ENCODE measurements around the gene NINJ1. TPM values are rescaled to one million over a fixed set of nuclear protein-coding genes. Genes with fewer than 3 reads are reported as not detected.
"Not testable (repeated sequence)": the region's sequence is repeated elsewhere in the genome, so short reads cannot be mapped to it uniquely, and the experiment has no call there.

NINJ1 gene
- total RNA-seq, 1 donor from 2014 or later: 46.4 TPM

DNA sequence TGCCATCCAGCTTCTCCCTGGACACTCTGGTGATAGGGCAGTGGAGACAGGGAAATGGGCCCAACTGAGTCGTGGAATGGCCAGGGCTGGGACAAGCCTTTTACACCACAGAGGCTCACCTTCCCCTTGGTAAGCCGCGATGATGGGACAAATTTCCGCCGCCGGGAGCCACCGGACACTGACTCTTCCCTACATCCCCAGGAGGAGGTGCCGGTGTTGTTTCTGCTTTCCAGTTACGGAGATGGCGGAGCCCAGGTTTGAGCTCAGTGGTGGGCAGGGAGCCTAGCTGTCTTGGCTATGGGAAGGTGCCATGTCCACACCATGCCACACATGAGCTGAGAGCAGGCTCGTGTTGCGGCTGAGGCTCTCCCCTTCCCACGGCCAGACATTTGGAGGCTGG lies 30.0 kb upstream of the NINJ1 start:
- DNase-seq (ENCODE audit: low spot score): no peak
- intact Hi-C loops (cut with DNase I): no loop called here

GRCh38 chr9:93161786-93162562 lies 27.9 kb upstream of the NINJ1 start:
- DNase-seq (ENCODE audit: low spot score): no peak
- intact Hi-C loops (cut with DNase I): loop anchor here (2.0 kb wide), 1 partner anchor 143 kb away; no protein-coding TSS in a partner anchor

DNA sequence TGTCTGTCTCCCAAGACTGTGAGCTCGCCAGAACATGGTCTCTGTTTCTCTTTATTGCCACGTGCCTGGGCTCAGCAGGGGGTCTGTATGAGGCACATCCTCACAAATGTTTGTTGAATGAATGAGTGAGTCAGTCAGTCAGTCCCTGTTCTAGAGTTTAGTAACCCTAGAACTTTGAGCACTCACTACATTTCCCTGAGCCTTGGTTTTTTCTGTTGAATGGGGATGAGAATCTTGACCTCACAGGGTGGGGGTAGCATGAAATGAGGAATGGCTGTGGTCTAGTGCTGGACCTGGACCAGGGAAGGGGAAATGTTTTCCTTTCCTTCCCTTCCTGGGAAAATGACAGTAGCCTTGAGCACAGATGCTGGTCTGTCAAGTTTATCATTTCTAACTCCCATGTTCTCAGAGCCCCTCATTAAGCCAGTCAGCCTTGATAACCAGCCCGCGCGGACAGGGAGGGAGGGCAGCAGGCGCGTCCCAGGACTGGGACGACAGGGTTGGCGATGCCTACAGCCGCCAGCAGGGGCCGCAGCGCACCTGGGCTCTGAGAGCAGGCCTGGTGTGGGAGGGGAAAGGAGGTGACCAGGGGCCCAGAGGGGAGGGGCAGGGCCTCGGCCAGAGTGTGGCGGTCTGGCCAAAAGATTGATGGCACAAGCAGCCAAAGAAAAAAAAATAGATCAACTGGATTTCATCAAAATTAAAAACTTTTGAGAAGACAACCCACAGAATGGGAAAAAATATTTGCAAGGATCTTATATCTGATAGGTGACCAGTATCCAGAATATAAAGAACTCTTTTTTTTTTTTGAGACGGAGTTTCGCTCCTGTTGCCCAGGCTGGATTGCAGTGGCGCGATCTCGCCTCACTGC lies 25.8 kb upstream of the NINJ1 start:
- intact Hi-C loops (cut with DNase I): loop anchor here (2.0 kb wide), 1 partner anchor 145 kb away; no protein-coding TSS in a partner anchor
- DNase-seq (ENCODE audit: low spot score): peak; percentile 95

DNA sequence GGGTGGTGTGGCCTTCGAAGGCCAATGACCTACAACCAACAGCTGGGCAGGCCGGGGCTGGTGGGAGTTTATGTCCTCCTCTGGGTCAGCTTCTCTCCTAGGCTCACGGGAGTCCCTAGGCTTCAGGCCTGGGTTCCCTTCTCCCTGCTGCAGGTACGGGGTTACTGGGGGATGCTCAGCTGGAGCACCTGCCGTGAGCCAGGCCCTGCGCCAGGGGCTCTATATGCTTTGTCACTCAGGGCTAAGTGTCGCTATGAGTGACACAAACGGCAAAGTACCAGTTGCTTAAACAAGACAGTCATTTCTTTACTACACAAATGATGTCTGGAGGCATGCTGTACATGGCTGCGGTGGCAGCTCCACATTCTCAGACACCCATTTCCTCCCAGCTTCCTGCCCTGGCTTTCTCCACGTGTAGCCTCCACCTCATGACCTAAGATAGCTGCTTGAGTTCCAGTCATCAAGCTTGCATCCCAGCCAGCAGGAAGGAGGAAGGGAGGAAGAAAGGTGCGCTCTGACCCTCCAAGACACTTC lies 22.5 kb upstream of the NINJ1 start:
- DNase-seq (ENCODE audit: low spot score): no peak
- intact Hi-C loops (cut with DNase I): no loop called here

DNA sequence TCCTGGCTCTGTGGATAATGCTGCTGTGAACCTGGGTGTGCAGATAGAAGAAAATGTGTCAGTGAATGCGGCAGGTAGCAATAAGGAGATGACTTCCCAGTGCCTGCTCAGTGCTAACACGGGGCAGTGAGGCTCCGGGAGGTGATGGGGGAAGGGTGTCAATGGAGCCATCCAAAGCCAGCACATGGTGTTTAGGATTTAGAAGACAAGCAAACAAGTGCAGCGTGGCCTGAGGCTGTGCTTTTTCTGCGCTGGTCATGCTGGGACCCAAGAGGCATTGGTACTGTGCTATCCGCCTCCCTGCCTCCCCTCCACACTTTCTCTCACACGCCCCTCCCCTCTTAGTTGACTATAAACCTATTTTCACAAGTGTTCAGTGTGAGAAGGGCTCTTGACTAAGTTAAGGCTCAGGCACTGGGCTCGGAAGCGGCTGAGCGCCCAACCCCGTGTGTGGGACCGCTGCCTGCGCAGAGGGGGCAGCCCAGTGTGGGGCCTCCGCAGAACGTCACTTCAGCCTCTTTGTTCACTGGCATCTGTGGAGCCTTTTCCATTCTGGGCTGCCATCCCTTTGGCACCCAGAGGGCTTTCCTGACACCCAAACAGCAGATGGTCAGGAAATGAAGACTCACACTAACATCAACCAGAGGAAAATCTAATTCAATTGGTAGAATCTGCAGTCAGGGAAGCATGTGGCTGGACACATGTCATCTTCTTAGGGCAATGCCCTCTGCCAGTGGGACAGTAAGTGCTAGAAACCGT lies 21.8 kb upstream of the NINJ1 start:
- intact Hi-C loops (cut with DNase I): no loop called here
- no peak for DNase-seq (ENCODE audit: low spot score)

- no peak for DNase-seq (ENCODE audit: low spot score)
- intact Hi-C loops (cut with DNase I): no loop called here
Measured at GRCh38 chr9:93154293-93154903, 20.3 kb upstream of the NINJ1 start.

DNA sequence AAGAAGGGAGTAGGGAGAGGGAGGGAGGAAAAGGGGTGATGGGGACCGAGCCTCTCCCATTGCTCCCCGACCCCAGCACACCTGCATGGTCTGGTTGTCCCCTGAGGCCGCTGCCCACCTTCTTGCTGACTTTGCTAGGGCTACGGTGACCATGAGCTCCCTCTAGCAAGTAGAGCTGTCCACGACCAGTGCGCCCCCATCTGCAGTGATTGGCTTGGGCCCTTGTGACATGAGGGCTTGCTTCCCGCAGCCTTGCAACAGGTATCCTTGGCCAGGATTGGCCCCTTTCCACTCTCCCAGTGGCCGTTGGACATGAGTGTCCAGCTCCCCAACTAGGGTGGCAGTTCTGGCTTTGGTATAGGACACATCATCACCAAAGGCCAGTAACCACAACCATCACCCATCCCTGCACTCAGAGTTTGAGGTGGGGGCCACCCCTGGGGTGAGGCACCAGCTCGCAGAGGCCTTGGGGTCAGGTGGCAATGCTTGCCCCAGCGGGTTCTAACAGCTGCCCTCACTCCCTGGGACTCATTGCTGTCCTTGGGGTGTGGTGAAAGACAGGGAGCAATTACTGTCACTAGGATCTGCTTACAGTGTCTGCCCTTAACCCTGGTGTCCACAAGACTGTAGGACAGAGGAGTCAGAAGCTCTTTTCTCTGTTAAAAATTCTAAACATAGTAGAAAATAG lies 17.2 kb upstream of the NINJ1 start:
- intact Hi-C loops (cut with DNase I): no loop called here
- DNase-seq (ENCODE audit: low spot score): no peak

GRCh38 chr9:93149361-93149760 lies 15.3 kb upstream of the NINJ1 start:
- DNase-seq (ENCODE audit: low spot score): no peak
- intact Hi-C loops (cut with DNase I): no loop called here

DNA sequence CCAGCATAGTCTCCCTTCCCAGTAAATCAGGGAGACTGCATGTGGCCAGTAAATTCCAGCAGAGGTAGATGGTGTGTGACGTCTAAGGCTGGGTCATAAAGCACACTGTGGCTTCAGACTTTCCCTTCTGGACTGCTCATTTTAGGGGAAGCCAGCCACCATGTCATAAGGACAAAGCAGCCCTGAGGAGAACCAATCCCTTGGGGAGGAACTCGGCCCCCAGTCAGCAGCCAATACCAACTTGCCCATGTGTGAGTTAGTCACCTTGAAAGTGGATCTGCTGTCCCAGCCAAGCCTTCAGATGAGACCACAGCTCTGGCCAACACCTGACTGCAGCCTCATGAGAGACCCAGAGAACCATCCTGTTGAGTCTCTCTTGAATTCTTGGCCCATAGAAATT lies 14.7 kb upstream of the NINJ1 start:
- no peak for DNase-seq (ENCODE audit: low spot score)
- intact Hi-C loops (cut with DNase I): no loop called here

DNA sequence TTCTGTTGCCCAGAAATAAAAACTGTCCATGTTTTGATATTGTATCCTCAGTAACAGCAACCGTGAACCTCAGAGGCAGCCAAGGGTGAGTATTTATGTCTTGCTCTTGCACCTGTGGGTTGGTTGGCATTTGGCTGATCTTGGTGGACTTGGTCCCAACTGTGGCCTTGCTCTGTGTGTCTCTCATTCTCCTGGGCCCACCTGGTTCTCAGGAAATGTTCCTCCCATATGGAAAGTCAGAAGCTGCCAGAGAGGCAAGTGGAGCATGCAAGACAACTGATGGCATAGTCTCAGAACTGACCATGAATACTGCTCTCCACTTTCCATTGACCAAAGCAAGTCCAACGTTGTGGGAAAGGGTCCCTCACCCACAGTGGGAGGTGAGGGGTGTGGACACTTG lies 13.6 kb upstream of the NINJ1 start:
- no peak for DNase-seq (ENCODE audit: low spot score)
- intact Hi-C loops (cut with DNase I): no loop called here

- intact Hi-C loops (cut with DNase I); DNase-seq (ENCODE audit: low spot score): not testable (repeated sequence)
Measured at GRCh38 chr9:93146696-93147095, 12.6 kb upstream of the NINJ1 start.

DNA sequence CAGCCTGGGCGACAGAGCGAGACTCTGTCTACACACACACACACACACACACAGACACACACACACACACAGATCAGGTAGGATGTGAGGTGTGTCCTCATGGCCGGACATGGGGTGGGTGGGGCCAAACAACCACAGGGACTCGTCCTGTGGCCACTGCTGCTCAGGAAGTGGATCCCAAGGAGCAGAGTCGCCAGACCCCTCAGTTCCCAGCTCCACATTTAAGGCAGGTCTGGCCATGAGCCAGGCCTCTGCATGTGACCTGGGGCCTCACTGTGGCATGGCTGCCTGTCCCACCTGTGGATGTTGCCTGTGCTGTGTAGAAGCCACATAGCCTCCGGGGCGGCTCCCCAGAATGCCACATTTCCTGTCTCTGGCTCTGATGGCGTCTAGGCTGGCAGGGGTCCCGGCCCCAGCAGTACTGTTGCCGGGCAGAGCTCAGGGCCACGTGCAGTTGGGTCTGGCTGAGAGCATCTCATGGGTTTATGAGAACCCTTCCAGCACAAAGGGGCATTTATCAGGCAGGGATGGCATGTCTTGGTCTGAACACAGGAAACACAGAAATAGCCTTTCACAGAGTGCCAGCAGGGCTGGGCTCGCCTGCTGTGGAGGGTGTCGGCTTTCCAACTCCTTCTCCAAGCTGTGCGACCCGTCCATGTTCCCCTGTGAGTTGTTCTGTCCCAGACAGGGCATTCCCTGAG lies 9.9 kb upstream of the NINJ1 start:
- intact Hi-C loops (cut with DNase I): loop anchor here (5.0 kb wide), 1 partner anchor 37 kb away; no protein-coding TSS in a partner anchor
- no peak for DNase-seq (ENCODE audit: low spot score)

DNA sequence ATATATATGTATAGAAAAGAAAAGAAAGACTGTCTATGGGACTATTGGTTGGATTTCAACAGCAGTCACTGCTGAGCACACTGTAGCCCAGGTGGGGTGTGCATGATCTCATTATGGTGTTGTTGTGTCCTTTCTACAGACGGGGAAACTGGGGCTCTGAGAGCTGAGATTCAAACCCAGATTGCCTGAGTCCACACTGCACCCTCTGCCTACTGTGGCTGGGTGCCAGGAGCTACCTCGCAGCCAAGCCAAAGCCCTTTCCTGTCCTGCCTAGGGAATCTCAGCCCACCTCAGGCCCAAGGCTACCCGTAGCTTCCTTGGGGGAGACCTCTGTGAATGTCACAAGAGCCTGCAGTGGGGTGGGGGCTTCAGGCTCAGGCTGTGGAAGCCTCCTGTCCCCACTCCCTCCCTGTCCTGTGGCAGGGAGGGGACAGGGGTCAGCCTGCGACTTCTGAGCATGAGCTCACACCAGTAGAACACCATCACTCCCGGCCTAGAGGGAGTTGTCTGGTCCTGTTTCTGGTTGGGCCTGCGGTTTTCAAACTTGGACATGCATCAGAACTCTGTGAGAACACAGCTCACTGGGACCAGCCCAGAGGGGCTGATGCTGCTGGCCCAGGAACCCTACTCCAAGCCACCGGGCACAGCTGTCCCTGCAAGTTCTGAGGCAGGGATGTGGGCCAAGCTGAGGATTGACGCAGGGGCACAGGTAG lies 7.9 kb upstream of the NINJ1 start:
- DNase-seq (ENCODE audit: low spot score): no peak
- intact Hi-C loops (cut with DNase I): loop anchor here (5.0 kb wide), 1 partner anchor 35 kb away; no protein-coding TSS in a partner anchor

DNA sequence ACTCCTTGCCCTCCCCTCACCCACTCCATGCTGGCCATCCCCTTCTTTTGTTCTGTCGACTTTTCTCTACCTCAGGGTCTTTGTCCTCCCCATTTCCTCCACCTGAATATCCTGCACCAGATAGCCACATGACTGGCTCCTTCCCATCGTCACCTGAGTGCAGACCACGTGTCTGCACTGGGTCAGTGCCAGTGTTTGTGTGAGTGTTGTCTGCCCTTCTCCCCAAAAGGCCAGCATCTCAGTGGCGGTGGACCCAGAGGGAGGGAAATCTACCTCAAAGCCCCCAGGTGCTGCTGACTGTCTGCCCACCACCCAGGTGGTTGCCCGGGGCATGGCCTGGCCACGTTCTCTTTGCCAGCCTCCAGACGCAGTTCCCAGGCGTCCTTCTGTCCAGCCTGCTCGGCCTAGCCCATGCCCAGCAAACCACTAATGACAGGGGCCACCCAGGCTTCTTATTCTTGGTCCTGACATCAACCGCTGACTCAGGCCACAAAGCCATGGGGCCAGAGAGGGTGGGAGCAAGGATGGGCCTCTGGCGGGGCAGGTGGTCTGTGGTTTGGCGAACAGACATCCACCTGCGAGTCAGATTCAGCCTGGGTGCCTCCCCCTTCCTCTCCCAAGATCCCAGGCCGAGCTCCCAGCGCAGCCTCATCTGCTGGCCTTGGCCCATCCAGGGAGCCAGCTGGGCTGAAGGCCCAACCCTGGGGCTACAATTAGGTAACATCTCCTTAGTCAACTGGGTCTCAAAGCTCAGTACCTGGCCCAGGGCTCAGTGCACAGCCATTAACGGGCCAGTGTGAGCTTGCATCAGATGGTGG lies 5.5 kb upstream of the NINJ1 start:
- intact Hi-C loops (cut with DNase I): loop anchor here (5.0 to 10.0 kb wide), 2 partner anchors 32 to 435 kb away; partner anchors contain the start of gene PHF2

GRCh38 chr9:93138171-93138764 lies 4.2 kb upstream of the NINJ1 start:
- no peak for DNase-seq (ENCODE audit: low spot score)

More for the DNA sequence above, 5.5 kb upstream of the NINJ1 start:
- DNase-seq (ENCODE audit: low spot score): no peak

GRCh38 chr9:93137362-93137761 lies 3.3 kb upstream of the NINJ1 start:
- intact Hi-C loops (cut with DNase I): loop anchor here (10.0 kb wide), 1 partner anchor 437 kb away; the partner anchor contains the start of gene PHF2
- DNase-seq (ENCODE audit: low spot score): no peak

More at GRCh38 chr9:93138171-93138764, 4.2 kb upstream of the NINJ1 start:
- intact Hi-C loops (cut with DNase I): loop anchor here (10.0 kb wide), 1 partner anchor 437 kb away; the partner anchor contains the start of gene PHF2
